ENCODE measurements around the gene SPATS2L.

- peak in 5 of 6 experiments; percentile 29 to 46 (median 33) for TF ChIP-seq CTCF (IDR thresholded peaks at IDR 0.05)
- TF ChIP-seq POLR2AphosphoS5 (IDR thresholded peaks at IDR 0.05) = no peak
- no peak for TF ChIP-seq POLR2A (IDR thresholded peaks at IDR 0.05)
These were observed 164.9 kb downstream of the SPATS2L start for GRCh38 chr2:200471324-200471848.
